Measurements from ENCODE around the gene DCDC2C.
"Not testable (repeated sequence)": the region's sequence is repeated elsewhere in the genome, so short reads cannot be mapped to it uniquely, and the experiment has no call there.

Gene DCDC2C

GRCh38 chr2:3703236-3703756 lies at the start of gene DCDC2C:
Gene DCDC2C, plus strand, starts transcription at chr2:3703575. Its CDS starts 177 bp downstream, at chr2:3703752.
- DNase-seq = no peak

- DNase-seq = no peak
These were observed 49.4 kb upstream of the DCDC2C start for GRCh38 chr2:3654011-3654410.

GRCh38 chr2:3654531-3655225 lies 48.7 kb upstream of the DCDC2C start:
- DNase-seq = no peak

- DNase-seq = no peak
These were observed 47.3 kb upstream of the DCDC2C start for GRCh38 chr2:3655871-3656761.

- DNase-seq = no peak
These were observed 46.3 kb upstream of the DCDC2C start for GRCh38 chr2:3656762-3657721.

- no peak for DNase-seq
These were observed 45.5 kb upstream of the DCDC2C start, which contains the start of gene ALLC for GRCh38 chr2:3657881-3658280. Gene ALLC, plus strand, starts transcription at chr2:3658200. Its CDS starts 12,958 bp downstream, at chr2:3671158.

- no peak for DNase-seq
These were observed 43.6 kb upstream of the DCDC2C start for GRCh38 chr2:3659447-3660432.

- DNase-seq = not testable (repeated sequence)
These were observed 42.7 kb upstream of the DCDC2C start for GRCh38 chr2:3660640-3661039.

- no peak for DNase-seq
These were observed 42.2 kb upstream of the DCDC2C start for GRCh38 chr2:3661149-3661660.

GRCh38 chr2:3662239-3662638 lies 41.1 kb upstream of the DCDC2C start:
- DNase-seq = no peak

- DNase-seq = no peak
These were observed 39.3 kb upstream of the DCDC2C start for GRCh38 chr2:3664118-3664517.

GRCh38 chr2:3664925-3665324 lies 38.5 kb upstream of the DCDC2C start:
- no peak for DNase-seq

- no peak for DNase-seq
These were observed 37.3 kb upstream of the DCDC2C start for GRCh38 chr2:3665886-3666612.

- DNase-seq = no peak
These were observed 36.8 kb upstream of the DCDC2C start for GRCh38 chr2:3666613-3666975.

GRCh38 chr2:3667151-3667631 lies 36.2 kb upstream of the DCDC2C start:
- DNase-seq = no peak

- no peak for DNase-seq
These were observed 33.7 kb upstream of the DCDC2C start for GRCh38 chr2:3669656-3670055.

GRCh38 chr2:3670376-3670775 lies 33.0 kb upstream of the DCDC2C start:
- DNase-seq = no peak

GRCh38 chr2:3670941-3671340 lies 32.4 kb upstream of the DCDC2C start:
- DNase-seq = no peak

- no peak for DNase-seq
These were observed 30.3 kb upstream of the DCDC2C start for GRCh38 chr2:3672861-3673678.
